Mucosa of stomach (tissue), 1 donor: ENCODE data around the gene CYTH4.
"Not testable (repeated sequence)": the region's sequence is repeated elsewhere in the genome, so short reads cannot be mapped to it uniquely, and the experiment has no call there.

Experiments used
- H3K27me3 ChIP-seq: one replicate; pipeline ENCODE4 v1.7.0; 2013; ENCODE audit warnings: mild to moderate bottlenecking, low read length; ENCODE audit not compliant: control insufficient read depth, insufficient read depth
- H3K36me3 ChIP-seq: one replicate; pipeline ENCODE4 v1.7.0; 2013; ENCODE audit warnings: low read length; ENCODE audit not compliant: control insufficient read depth, insufficient read depth
- H3K4me1 ChIP-seq: one replicate; pipeline ENCODE4 v1.7.0; 2013; ENCODE audit warnings: mild to moderate bottlenecking, low read length; ENCODE audit not compliant: control insufficient read depth, insufficient read depth
- H3K4me3 ChIP-seq: one replicate; pipeline ENCODE4 v1.7.0; 2013; ENCODE audit warnings: low read length
- H3K9ac ChIP-seq: one replicate; pipeline ENCODE4 v1.7.0; 2013; ENCODE audit warnings: mild to moderate bottlenecking, low read length, moderate library complexity
- H3K9me3 ChIP-seq: one replicate; pipeline ENCODE4 v1.7.0; 2013; ENCODE audit warnings: mild to moderate bottlenecking, low read length, moderate library complexity; ENCODE audit not compliant: control insufficient read depth
- donor health status: Pancreatic carcinoma.

Gene CYTH4

GRCh38 chr22:37241351-37242142 is 40.8 kb upstream of the CYTH4 start:
- H3K36me3 ChIP-seq: no peaks in the 10 kb centered on the region
- peaks cover 23% of the 10 kb centered on the region for H3K4me1 ChIP-seq
- peaks cover 7% of the 10 kb centered on the region for H3K27me3 ChIP-seq
- no peak overlapping the region for H3K9ac ChIP-seq
- H3K4me3 ChIP-seq: no peak overlapping the region
- no peaks in the 10 kb centered on the region for H3K9me3 ChIP-seq

DNA sequence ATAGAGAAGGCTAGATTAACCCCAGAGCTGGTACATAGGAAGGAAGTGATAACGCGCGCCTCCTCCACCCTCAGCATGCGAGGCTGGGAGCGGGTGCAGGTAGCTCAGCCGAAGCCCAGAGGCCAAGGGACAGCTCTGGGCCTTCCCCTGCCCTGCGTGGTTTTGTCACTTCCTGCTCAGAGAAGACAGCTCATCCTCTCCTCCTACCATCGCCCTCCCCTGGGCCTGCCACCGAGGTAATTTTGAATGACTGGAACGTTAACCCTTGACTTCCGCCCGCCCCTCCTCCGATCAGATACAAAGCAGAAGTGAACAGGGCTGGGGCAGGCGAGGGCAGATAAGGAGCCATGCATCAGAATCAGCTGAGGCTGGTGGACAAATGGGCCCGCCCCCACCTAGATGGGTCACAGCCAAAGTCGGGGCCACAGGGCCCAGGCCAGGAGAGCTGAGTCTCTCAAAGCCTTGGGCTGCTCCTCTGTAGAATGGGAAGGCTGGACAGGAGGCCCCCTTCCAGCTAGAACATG is 39.9 kb upstream of the CYTH4 start:
- Histone ChIP-seq H3K4me3 (no peak overlapping the region), H3K27me3 (peaks cover 7% of the 10 kb centered on the region), H3K9ac (no peak overlapping the region), H3K4me1 (peaks cover 23% of the 10 kb centered on the region), H3K36me3 (no peaks in the 10 kb centered on the region), H3K9me3 (no peaks in the 10 kb centered on the region)

DNA sequence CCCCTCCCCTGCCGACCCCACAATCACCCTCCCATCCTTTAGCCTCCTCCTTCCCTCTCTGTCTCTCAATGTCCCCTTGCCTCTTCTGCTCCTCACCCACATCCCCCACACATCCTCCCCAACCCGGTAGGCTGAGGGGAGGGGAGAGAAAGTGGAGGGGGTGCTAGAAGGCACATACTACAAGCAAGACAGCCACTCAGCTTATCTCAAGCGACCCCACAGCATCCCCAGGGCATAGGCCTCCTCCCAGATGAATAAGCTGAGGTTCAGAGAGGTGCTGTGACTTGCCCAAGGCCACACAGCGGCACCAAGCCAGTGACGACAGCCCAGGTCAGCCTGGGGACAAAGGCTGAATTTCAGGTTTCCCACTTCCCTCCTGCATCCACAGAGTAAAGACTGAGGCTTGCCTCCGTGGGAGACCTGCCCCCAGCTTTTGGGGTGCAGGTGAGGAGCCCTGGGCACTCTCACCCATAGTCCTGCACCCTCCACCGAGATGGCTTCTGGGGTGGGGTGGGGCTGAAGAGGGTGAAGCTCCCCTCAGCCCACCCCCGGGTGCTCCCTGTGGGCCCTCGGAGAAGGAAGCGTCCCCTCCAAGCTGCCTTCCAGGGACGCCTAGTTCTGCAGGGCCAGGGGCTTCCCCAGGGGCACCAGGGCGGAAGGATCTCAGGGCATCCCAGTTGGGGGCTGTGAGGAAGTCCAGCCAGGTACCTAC is 38.8 kb upstream of the CYTH4 start:
- H3K9ac ChIP-seq: peak overlapping the region; percentile 55

DNA sequence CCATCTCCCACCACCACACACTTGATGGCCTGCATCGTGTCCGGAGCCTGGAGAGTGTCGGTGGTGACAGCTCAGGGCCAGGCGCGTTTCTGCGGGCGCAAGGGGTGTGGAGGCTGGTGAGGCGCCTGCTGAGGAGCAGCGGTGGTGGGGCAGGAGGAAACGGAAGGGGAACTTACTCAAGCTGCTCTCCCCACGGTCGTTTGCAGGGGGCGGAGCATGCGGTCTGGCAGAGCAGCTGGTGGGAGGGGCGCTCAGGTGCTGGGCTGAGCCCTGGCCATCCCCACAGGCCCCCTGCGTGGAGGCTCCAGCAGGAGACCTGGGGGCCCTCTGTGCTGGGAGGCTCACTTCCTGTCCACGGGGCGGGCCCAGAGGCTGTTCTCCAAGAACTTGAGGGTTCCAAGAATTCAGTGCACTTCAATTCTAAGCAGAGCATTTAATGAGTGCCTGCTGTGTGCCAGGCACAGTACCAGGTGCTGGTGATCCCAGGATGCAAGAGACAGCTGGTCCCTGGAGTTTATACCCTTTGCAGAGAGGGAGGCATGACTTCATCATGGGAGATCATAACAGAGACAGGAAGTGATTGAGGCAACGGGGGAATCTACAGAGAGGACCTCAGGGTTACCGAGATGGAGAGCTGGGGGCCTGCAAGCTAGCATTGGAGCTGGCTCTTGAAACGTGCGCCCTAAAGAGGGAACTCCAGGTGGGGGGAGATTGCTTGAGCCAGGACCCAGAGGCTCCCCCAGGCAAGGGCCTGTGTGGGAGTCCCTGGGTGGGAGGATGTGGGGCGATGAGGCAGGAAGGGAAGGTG is 38.0 kb upstream of the CYTH4 start, which contains the start of gene RAC2:
RAC2 (minus strand) TSS at position 156 of the 808 bp plus-strand sequence; CDS start at position 35, 121 bp downstream.
- Histone ChIP-seq H3K4me1 (peaks cover 23% of the 10 kb centered on the region), H3K36me3 (no peaks in the 10 kb centered on the region), H3K9ac (peak within 1 kb of the TSS; percentile 55), H3K9me3 (no peaks in the 10 kb centered on the region), H3K27me3 (peaks cover 7% of the 10 kb centered on the region), H3K4me3 (peak within 1 kb of the TSS; percentile 36)

More for the DNA sequence above, 38.8 kb upstream of the CYTH4 start:
- Histone ChIP-seq H3K4me1 (peaks cover 23% of the 10 kb centered on the region), H3K9me3 (no peaks in the 10 kb centered on the region), H3K36me3 (no peaks in the 10 kb centered on the region), H3K4me3 (peak overlapping the region; percentile 36), H3K27me3 (peaks cover 7% of the 10 kb centered on the region)

GRCh38 chr22:37244922-37245722 is 37.2 kb upstream of the CYTH4 start:
- peaks cover 23% of the 10 kb centered on the region for H3K4me1 ChIP-seq
- H3K4me3 ChIP-seq: no peak overlapping the region
- no peaks in the 10 kb centered on the region for H3K36me3 ChIP-seq
- H3K9ac ChIP-seq: no peak overlapping the region
- H3K9me3 ChIP-seq: no peaks in the 10 kb centered on the region
- peaks cover 7% of the 10 kb centered on the region for H3K27me3 ChIP-seq

DNA sequence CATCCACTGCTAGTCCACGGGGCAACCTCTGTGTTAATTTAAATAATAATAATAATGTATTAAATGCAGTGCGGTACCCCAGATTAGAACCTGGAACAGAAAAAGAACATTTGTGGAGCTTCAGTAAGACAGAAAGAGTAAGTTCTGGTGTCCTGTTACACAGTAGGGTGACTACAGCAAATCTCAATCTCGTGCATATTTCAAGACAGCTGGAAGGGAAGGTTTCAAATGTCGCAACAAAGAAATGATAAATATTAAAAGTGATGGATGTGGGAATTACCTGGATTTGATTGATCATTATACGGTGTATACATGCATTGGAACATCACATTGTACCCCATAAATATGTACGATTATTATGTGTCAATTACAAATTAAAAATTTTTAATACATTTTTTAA is 36.6 kb upstream of the CYTH4 start:
- Histone ChIP-seq H3K4me1 (peaks cover 23% of the 10 kb centered on the region), H3K4me3 (no peak overlapping the region)

DNA sequence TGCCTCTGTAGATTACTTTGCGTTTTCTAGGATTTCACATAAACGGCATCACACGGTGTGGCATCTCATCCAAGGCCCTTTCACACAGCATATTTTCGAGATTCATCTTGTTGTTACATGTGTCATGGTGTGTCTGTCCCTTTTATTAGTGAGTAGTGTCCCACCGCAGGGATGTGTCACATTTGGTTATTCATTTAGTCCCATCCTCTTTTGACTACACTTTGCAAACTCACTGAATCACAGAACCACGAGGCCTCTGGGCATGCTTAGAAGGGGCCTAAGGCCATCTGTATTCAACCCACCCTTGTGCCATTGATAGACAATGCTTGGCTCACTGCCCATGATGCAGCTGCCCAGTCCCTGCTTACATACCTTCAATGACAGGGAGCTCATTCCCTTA is 34.1 kb upstream of the CYTH4 start:
- Histone ChIP-seq H3K9me3 (no peaks in the 10 kb centered on the region), H3K9ac (no peak overlapping the region), H3K36me3 (no peaks in the 10 kb centered on the region), H3K27me3 (peaks cover 7% of the 10 kb centered on the region), H3K4me3 (no peak overlapping the region), H3K4me1 (peaks cover 12% of the 10 kb centered on the region)

More for the DNA sequence above, 36.6 kb upstream of the CYTH4 start:
- H3K9ac ChIP-seq: no peak overlapping the region
- no peaks in the 10 kb centered on the region for H3K36me3 ChIP-seq
- H3K9me3 ChIP-seq: no peaks in the 10 kb centered on the region
- peaks cover 7% of the 10 kb centered on the region for H3K27me3 ChIP-seq

GRCh38 chr22:37249986-37250385 is 32.3 kb upstream of the CYTH4 start:
- H3K36me3 ChIP-seq: no peaks in the 10 kb centered on the region
- H3K9ac ChIP-seq: no peak overlapping the region
- H3K4me1 ChIP-seq: no peaks in the 10 kb centered on the region
- H3K4me3 ChIP-seq: no peak overlapping the region
- H3K27me3 ChIP-seq: no peaks in the 10 kb centered on the region
- no peaks in the 10 kb centered on the region for H3K9me3 ChIP-seq

- not testable (repeated sequence) for H3K27me3 ChIP-seq
Measured at GRCh38 chr22:37251836-37252235, 30.5 kb upstream of the CYTH4 start.

GRCh38 chr22:37253126-37253660 is 29.1 kb upstream of the CYTH4 start:
- Histone ChIP-seq H3K4me1 (no peaks in the 10 kb centered on the region), H3K4me3 (no peak overlapping the region), H3K9ac (no peak overlapping the region), H3K9me3 (no peaks in the 10 kb centered on the region), H3K36me3 (no peaks in the 10 kb centered on the region), H3K27me3 (peaks cover 9% of the 10 kb centered on the region)

More at GRCh38 chr22:37251836-37252235, 30.5 kb upstream of the CYTH4 start:
- not testable (repeated sequence) for H3K36me3 ChIP-seq, H3K4me3 ChIP-seq, H3K4me1 ChIP-seq, H3K9ac ChIP-seq, H3K9me3 ChIP-seq
